ENCODE data around the gene MRPS7. TPM values are rescaled to one million over a fixed set of nuclear protein-coding genes. Genes with fewer than 3 reads are reported as not detected.
"Not testable (repeated sequence)": the region's sequence is repeated elsewhere in the genome, so short reads cannot be mapped to it uniquely, and the experiment has no call there.

Gene MRPS7
- total RNA-seq, 1 experiment from 2014 or later = 93.7 TPM

DNA sequence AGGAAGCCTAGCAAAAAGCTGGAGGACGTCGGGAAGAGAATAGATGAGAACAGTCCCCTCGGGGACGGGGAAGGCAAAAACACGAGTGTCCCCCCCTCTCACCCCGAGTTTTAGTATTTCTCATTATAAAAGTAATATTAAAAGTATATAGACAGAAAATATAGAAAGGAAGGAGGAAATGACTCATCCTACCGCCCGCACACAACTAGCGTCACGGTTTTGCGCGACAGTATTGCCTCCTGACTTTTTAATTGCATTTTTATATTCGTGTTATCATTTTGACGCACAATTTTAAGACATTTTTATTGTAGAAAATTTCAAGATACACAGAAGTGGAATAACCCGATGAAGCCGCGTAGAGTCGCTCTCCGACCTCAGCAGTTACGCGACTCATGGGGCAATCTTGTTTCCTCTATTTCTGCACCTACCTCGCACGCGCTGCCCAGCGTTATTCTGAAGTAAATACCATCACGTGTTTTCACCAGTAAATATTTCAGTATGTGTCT is 28.2 kb downstream of the MRPS7 start:
- Histone ChIP-seq H3K79me1 (ENCODE audit: insufficient read depth, low read depth, low read length, poor library complexity, severe bottlenecking) (no peaks in the 10 kb centered on the region), H3K9me3 (ENCODE audit: control insufficient read depth, low read depth, low read length) (no peaks in the 10 kb centered on the region), H3K23me2 (ENCODE audit: insufficient read length, low read depth, low read length, poor library complexity, severe bottlenecking) (peaks cover 7% of the 10 kb centered on the region), H2BK5ac (ENCODE audit: insufficient read length, low read length) (no peak overlapping the region), H3K79me2 (ENCODE audit: insufficient read depth, low read length) (no peaks in the 10 kb centered on the region), H2AK5ac (ENCODE audit: insufficient read length, low read length) (no peak overlapping the region), H3K23ac (ENCODE audit: insufficient read length, low read depth, low read length) (no peak overlapping the region), H2BK15ac (ENCODE audit: low read depth, low read length) (no peak overlapping the region), H3K9ac (ENCODE audit: extremely low read depth, insufficient read length, low read length) (peak overlapping the region; percentile 21), H4K8ac (replicated peaks; ENCODE audit: insufficient read length, low read depth, low read length) (no peak overlapping the region), H3K4me2 (ENCODE audit: insufficient read depth, insufficient read length, low read length) (peak overlapping the region; percentile 66), H4K20me1 (ENCODE audit: control insufficient read depth, insufficient read depth, insufficient read length) (no peaks in the 10 kb centered on the region), H3T11ph (ENCODE audit: low read length) (no peak overlapping the region), H3K14ac (ENCODE audit: insufficient read depth, low read length) (no peak overlapping the region), H2BK12ac (ENCODE audit: insufficient read length, low read depth, low read length) (no peak overlapping the region), H2AFZ (ENCODE audit: low read length) (peak overlapping the region; percentile 70), H3K27me3 (ENCODE audit: insufficient read depth, low read length) (no peaks in the 10 kb centered on the region), H4K91ac (ENCODE audit: insufficient read length, low read depth, low read length) (no peak overlapping the region), H2BK20ac (ENCODE audit: low read depth, low read length, poor library complexity, severe bottlenecking) (no peak overlapping the region), H2BK120ac (ENCODE audit: low read depth, low read length, poor library complexity, severe bottlenecking) (no peak overlapping the region), H3K56ac (ENCODE audit: insufficient read length, low read depth, low read length) (no peak overlapping the region), H3K27ac (ENCODE audit: insufficient read length, low read depth, low read length) (no peak overlapping the region), H3K4me1 (ENCODE audit: insufficient read depth, low read length) (no peaks in the 10 kb centered on the region), H3K18ac (ENCODE audit: insufficient read length, low read depth, low read length) (no peak overlapping the region), H4K5ac (ENCODE audit: insufficient read length, low read depth, low read length) (no peak overlapping the region), H3K4ac (ENCODE audit: low read depth, low read length) (no peak overlapping the region)
- no peaks in the 10 kb centered on the region; the same call in 1 of the 2 replicates for H3K27me3 Mint-ChIP-seq (ENCODE audit: low read depth)
- peak overlapping the region; percentile 89 to 93 for H3K4me3 Mint-ChIP-seq
- DNase-seq = no peak
- no peaks in the 10 kb centered on the region; a peak in 1 of 5 replicates for H3K9me3 Mint-ChIP-seq
- peaks cover 3 to 20% (median 8%) of the 10 kb centered on the region in 3 experiments; a peak in 5 of 7 replicates for H3K36me3 Mint-ChIP-seq (ENCODE audit: insufficient read depth in 1 of 3, low read depth in 3 of 3)
- no CpG with 5 or more reads among the region's 26 CpGs for WGBS (ENCODE audit: extremely low coverage, insufficient read length, low lambda C conversion rate)
- peaks cover 8 to 10% of the 10 kb centered on the region in 2 experiments for H3K4me1 Mint-ChIP-seq
- TF ChIP-seq, protein P1, sequence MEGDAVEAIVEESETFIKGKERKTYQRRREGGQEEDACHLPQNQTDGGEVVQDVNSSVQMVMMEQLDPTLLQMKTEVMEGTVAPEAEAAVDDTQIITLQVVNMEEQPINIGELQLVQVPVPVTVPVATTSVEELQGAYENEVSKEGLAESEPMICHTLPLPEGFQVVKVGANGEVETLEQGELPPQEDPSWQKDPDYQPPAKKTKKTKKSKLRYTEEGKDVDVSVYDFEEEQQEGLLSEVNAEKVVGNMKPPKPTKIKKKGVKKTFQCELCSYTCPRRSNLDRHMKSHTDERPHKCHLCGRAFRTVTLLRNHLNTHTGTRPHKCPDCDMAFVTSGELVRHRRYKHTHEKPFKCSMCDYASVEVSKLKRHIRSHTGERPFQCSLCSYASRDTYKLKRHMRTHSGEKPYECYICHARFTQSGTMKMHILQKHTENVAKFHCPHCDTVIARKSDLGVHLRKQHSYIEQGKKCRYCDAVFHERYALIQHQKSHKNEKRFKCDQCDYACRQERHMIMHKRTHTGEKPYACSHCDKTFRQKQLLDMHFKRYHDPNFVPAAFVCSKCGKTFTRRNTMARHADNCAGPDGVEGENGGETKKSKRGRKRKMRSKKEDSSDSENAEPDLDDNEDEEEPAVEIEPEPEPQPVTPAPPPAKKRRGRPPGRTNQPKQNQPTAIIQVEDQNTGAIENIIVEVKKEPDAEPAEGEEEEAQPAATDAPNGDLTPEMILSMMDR (conservative IDR thresholded peaks at IDR 0.05) = no peak; the same call in 2 of the 3 replicates
- H3K27ac Mint-ChIP-seq = peak overlapping the region in 2 of 3 experiments; percentile 91 to 95; a peak in 4 of 7 replicates

DNA sequence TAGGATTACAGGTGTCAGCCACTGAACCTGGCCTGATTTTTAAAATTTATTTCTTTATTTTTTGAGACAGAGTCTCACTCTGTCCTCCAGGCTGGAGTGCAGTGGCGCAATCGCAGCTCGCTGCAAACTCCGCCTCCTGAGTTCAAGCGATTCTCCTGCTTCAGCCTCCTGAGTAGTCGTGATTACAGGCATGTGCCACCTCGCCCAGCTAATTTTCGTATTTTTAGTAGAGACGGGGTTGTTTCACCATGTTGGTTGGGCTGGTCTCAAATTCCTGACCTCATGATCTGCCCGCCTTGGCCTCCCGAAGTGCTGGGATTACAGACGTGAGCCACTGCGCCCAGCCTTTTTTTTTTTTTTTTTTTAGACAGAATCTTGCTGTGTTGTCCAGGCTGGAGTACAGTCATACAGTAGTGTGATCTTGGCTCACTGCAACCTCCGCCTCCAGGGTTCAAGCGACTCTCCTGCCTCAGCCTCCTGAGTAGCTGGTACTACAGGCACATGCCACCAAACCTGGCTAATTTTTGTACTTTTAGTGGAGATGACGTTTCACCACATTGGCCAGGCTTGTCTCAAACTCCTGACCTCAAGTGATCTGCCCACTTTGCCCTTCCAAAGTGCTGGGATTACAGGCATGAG is 31.2 kb downstream of the MRPS7 start:
- H3K4me3 Mint-ChIP-seq; H3T11ph ChIP-seq (ENCODE audit: low read length); H3K9me3 Mint-ChIP-seq: not testable (repeated sequence)

More for the DNA sequence above, 31.2 kb downstream of the MRPS7 start:
- not testable (repeated sequence) for H3K79me2 ChIP-seq (ENCODE audit: insufficient read depth, low read length); H4K20me1 ChIP-seq (ENCODE audit: control insufficient read depth, insufficient read depth, insufficient read length); H3K27me3 ChIP-seq (ENCODE audit: insufficient read depth, low read length); DNase-seq; H3K4me2 ChIP-seq (ENCODE audit: insufficient read depth, insufficient read length, low read length); H3K56ac ChIP-seq (ENCODE audit: insufficient read length, low read depth, low read length); H3K9ac ChIP-seq (ENCODE audit: extremely low read depth, insufficient read length, low read length); H3K79me1 ChIP-seq (ENCODE audit: insufficient read depth, low read depth, low read length, poor library complexity, severe bottlenecking); H4K8ac ChIP-seq (replicated peaks; ENCODE audit: insufficient read length, low read depth, low read length); H2BK20ac ChIP-seq (ENCODE audit: low read depth, low read length, poor library complexity, severe bottlenecking); H4K5ac ChIP-seq (ENCODE audit: insufficient read length, low read depth, low read length); H3K23me2 ChIP-seq (ENCODE audit: insufficient read length, low read depth, low read length, poor library complexity, severe bottlenecking); H3K23ac ChIP-seq (ENCODE audit: insufficient read length, low read depth, low read length); H2AFZ ChIP-seq (ENCODE audit: low read length); H2AK5ac ChIP-seq (ENCODE audit: insufficient read length, low read length); H3K9me3 ChIP-seq (ENCODE audit: control insufficient read depth, low read depth, low read length); H2BK15ac ChIP-seq (ENCODE audit: low read depth, low read length); H3K27ac Mint-ChIP-seq; H3K4ac ChIP-seq (ENCODE audit: low read depth, low read length); H3K4me1 Mint-ChIP-seq; H3K4me1 ChIP-seq (ENCODE audit: insufficient read depth, low read length); H4K91ac ChIP-seq (ENCODE audit: insufficient read length, low read depth, low read length); H3K27ac ChIP-seq (ENCODE audit: insufficient read length, low read depth, low read length); H3K14ac ChIP-seq (ENCODE audit: insufficient read depth, low read length); H3K18ac ChIP-seq (ENCODE audit: insufficient read length, low read depth, low read length); H2BK12ac ChIP-seq (ENCODE audit: insufficient read length, low read depth, low read length); H3K27me3 Mint-ChIP-seq (ENCODE audit: low read depth); H3K36me3 Mint-ChIP-seq (ENCODE audit: insufficient read depth in 1 of 3, low read depth in 3 of 3); H2BK5ac ChIP-seq (ENCODE audit: insufficient read length, low read length); H2BK120ac ChIP-seq (ENCODE audit: low read depth, low read length, poor library complexity, severe bottlenecking)
- no CpG with 5 or more reads among the region's 16 CpGs for WGBS (ENCODE audit: extremely low coverage, insufficient read length, low lambda C conversion rate)
